Neural progenitor cell (in vitro differentiated cells): ENCODE data around the gene FLAD1. TPM values are rescaled to one million over a fixed set of nuclear protein-coding genes. Genes with fewer than 3 reads are reported as not detected.

Source experiments
- DNase-seq: peaks from one replicate; pipeline ENCODE4 v3.0.0-alpha.2; 2016; ENCODE audit warnings: low spot score
- H2AFZ ChIP-seq: fragments of 200-600 bp; sonication (generic); replicated peaks from 2 replicates; pipeline ENCODE4 v1.6.1; 2016; ENCODE audit warnings: antibody characterized with exemption
- H3F3A ChIP-seq: fragments of 200-600 bp; sonication (generic); 2 replicates; pipeline ENCODE4 v1.6.1; 2016; ENCODE audit warnings: antibody characterized with exemption, low read depth
- H3K27ac ChIP-seq: fragments of 200-600 bp; sonication (generic); 2 replicates; pipeline ENCODE4 v1.5.1; 2016; ENCODE audit warnings: mild to moderate bottlenecking
- H3K27me3 ChIP-seq: fragments of 200-600 bp; sonication (generic); 2 replicates; pipeline ENCODE4 v1.6.1; 2016; ENCODE audit warnings: mild to moderate bottlenecking, moderate library complexity
- H3K36me3 ChIP-seq: fragments of 200-600 bp; sonication (generic); 2 replicates; pipeline ENCODE4 v1.5.1; 2016
- H3K4me1 ChIP-seq: fragments of 200-600 bp; sonication (generic); 2 replicates; pipeline ENCODE4 v1.6.1; 2016; ENCODE audit warnings: mixed run types
- H3K4me2 ChIP-seq: fragments of 200-600 bp; sonication (generic); 2 replicates; pipeline ENCODE4 v1.6.1; 2016
- H3K4me3 ChIP-seq: fragments of 200-600 bp; sonication (generic); 2 replicates; pipeline ENCODE4 v1.5.1; 2016
- H3K79me2 ChIP-seq: fragments of 200-600 bp; sonication (generic); 2 replicates; pipeline ENCODE4 v1.6.1; 2016; ENCODE audit warnings: low read depth
- H3K9ac ChIP-seq: fragments of 200-600 bp; sonication (generic); 2 replicates; pipeline ENCODE4 v1.6.1; 2016
- H3K9me3 ChIP-seq: fragments of 200-600 bp; sonication (generic); 2 replicates; pipeline ENCODE4 v1.5.1; 2016; ENCODE audit warnings: low read depth
- H4K20me1 ChIP-seq: fragments of 200-600 bp; sonication (generic); 2 replicates; pipeline ENCODE4 v1.6.1; 2016; ENCODE audit warnings: low read depth
- H3K27ac Mint-ChIP-seq: 3 replicates; pipeline ENCODE4 v1.8.0; 2021; ENCODE audit warnings: mixed read lengths
- H3K27me3 Mint-ChIP-seq: 2 replicates; pipeline ENCODE4 v1.8.0; 2022; ENCODE audit warnings: low read depth, mild to moderate bottlenecking, inconsistent platforms, moderate library complexity, mixed read lengths; ENCODE audit not compliant: insufficient read depth
- H3K36me3 Mint-ChIP-seq: 3 replicates; pipeline ENCODE4 v1.8.0; 2021; ENCODE audit warnings: mixed read lengths
- H3K4me1 Mint-ChIP-seq: 3 replicates; pipeline ENCODE4 v1.8.0; 2021; ENCODE audit warnings: mixed read lengths
- H3K4me3 Mint-ChIP-seq: 3 replicates; pipeline ENCODE4 v1.8.0; 2021; ENCODE audit warnings: mild to moderate bottlenecking, moderate library complexity, mixed read lengths
- H3K9me3 Mint-ChIP-seq: 3 replicates; pipeline ENCODE4 v1.8.0; 2020; ENCODE audit warnings: mixed read lengths
- CTCF ChIP-seq: fragments of 200-600 bp; sonication (generic); IDR thresholded peaks from 2 replicates; pipeline ENCODE4 v1.5.1; 2017; ENCODE audit warnings: antibody characterized with exemption, mild to moderate bottlenecking
- EZH2 ChIP-seq: fragments of 200-600 bp; sonication (generic); IDR thresholded peaks from 2 replicates; pipeline ENCODE4 v1.6.1; 2017; ENCODE audit warnings: antibody characterized with exemption, mild to moderate bottlenecking, moderate library complexity
- EZH2phosphoT487 ChIP-seq: fragments of 200-600 bp; sonication (generic); IDR thresholded peaks from 2 replicates; pipeline ENCODE4 v1.6.1; 2017; ENCODE audit warnings: antibody characterized with exemption
- total RNA-seq: library from RNA; depleted of rRNA; stranded (reverse); fragments of >200 nt; gene quantifications from 2 replicates; pipeline ENCODE4 v1.2.3, GENCODE V29; 2015; ENCODE audit warnings: low replicate concordance

FLAD1 gene
- total RNA-seq, 1 donor from 2014 or later, result 19.3 TPM

- no peaks in the 10 kb centered on the region for H3K36me3 ChIP-seq
- peaks cover 34% of the 10 kb centered on the region for H3K4me1 ChIP-seq
- peak within 1 kb of the TSS; percentile 37 for H2AFZ ChIP-seq
- DNase-seq, result peak; percentile 91
- H3K4me1 Mint-ChIP-seq, result peaks cover 47% of the 10 kb centered on the region
- H3F3A ChIP-seq, result peaks cover 49% of the 10 kb centered on the region
- H3K4me2 ChIP-seq, result peak within 1 kb of the TSS; percentile 96
- H3K4me3 ChIP-seq, result peak within 1 kb of the TSS; percentile 86
- no peaks in the 10 kb centered on the region for H3K9me3 Mint-ChIP-seq
- H3K9me3 ChIP-seq, result no peaks in the 10 kb centered on the region
- peak within 1 kb of the TSS; percentile 97 for H3K27ac ChIP-seq
- H3K9ac ChIP-seq, result peak within 1 kb of the TSS; percentile 86
- H3K4me3 Mint-ChIP-seq, result peak within 1 kb of the TSS; percentile 99
- peaks cover 16% of the 10 kb centered on the region for H3K36me3 Mint-ChIP-seq
- H3K27ac Mint-ChIP-seq, result peak within 1 kb of the TSS; percentile 94
- H3K27me3 ChIP-seq, result no peaks in the 10 kb centered on the region
- peaks cover 46% of the 10 kb centered on the region for H3K79me2 ChIP-seq
- H4K20me1 ChIP-seq, result peaks cover 10% of the 10 kb centered on the region
- peaks cover 15% of the 10 kb centered on the region for H3K27me3 Mint-ChIP-seq
- TF ChIP-seq EZH2phosphoT487 (no peak), CTCF (peak; percentile 70), EZH2 (no peak)
Observed at GRCh38 chr1:154961207-154962155, 21.7 kb upstream of the FLAD1 start, which contains the start of gene PYGO2. Gene PYGO2, minus strand, starts transcription at chr1:154961782. Its CDS starts 206 bp downstream, at chr1:154961576.

- H3K4me2 ChIP-seq, result peak overlapping the region; percentile 96
- H3F3A ChIP-seq, result peaks cover 41% of the 10 kb centered on the region
- Mint-ChIP-seq H3K4me3 (peak overlapping the region; percentile 93), H3K27ac (peak overlapping the region; percentile 94), H3K27me3 (peaks cover 15% of the 10 kb centered on the region), H3K36me3 (peaks cover 16% of the 10 kb centered on the region), H3K4me1 (peaks cover 39% of the 10 kb centered on the region), H3K9me3 (no peaks in the 10 kb centered on the region)
- peak overlapping the region; percentile 86 for H3K9ac ChIP-seq
- H4K20me1 ChIP-seq, result peaks cover 10% of the 10 kb centered on the region
- peaks cover 49% of the 10 kb centered on the region for H3K79me2 ChIP-seq
- H2AFZ ChIP-seq, result peak overlapping the region; percentile 37
- no peaks in the 10 kb centered on the region for H3K9me3 ChIP-seq
- no peaks in the 10 kb centered on the region for H3K27me3 ChIP-seq
- peak overlapping the region; percentile 97 for H3K27ac ChIP-seq
- TF ChIP-seq EZH2 (no peak), CTCF (no peak), EZH2phosphoT487 (no peak)
- peak overlapping the region; percentile 86 for H3K4me3 ChIP-seq
- peaks cover 27% of the 10 kb centered on the region for H3K4me1 ChIP-seq
- no peaks in the 10 kb centered on the region for H3K36me3 ChIP-seq
- peak; percentile 68 for DNase-seq
Observed at GRCh38 chr1:154962156-154962749, 20.9 kb upstream of the FLAD1 start.

GRCh38 chr1:154962795-154963330 is 20.3 kb upstream of the FLAD1 start:
- Histone ChIP-seq H3K4me1 (peaks cover 21% of the 10 kb centered on the region), H3K36me3 (no peaks in the 10 kb centered on the region), H3K9me3 (no peaks in the 10 kb centered on the region), H3K79me2 (peaks cover 54% of the 10 kb centered on the region), H3K4me3 (peak overlapping the region; percentile 86), H3K27me3 (no peaks in the 10 kb centered on the region), H2AFZ (no peak overlapping the region), H3K27ac (no peak overlapping the region), H3K9ac (no peak overlapping the region), H3F3A (peaks cover 35% of the 10 kb centered on the region), H4K20me1 (peaks cover 10% of the 10 kb centered on the region), H3K4me2 (peak overlapping the region; percentile 96)
- Mint-ChIP-seq H3K4me3 (peak overlapping the region; percentile 93), H3K27me3 (peaks cover 12% of the 10 kb centered on the region), H3K9me3 (no peaks in the 10 kb centered on the region), H3K36me3 (peaks cover 17% of the 10 kb centered on the region), H3K27ac (peak overlapping the region; percentile 78), H3K4me1 (peaks cover 33% of the 10 kb centered on the region)
- no peak for DNase-seq
- TF ChIP-seq EZH2, result no peak
- TF ChIP-seq CTCF, result no peak
- no peak for TF ChIP-seq EZH2phosphoT487
